Panc1 (cell line): Measurements from ENCODE around the gene CEP120.

Experiments
- POLR2AphosphoS5 ChIP-seq: IDR thresholded peaks from 2 replicates; pipeline ENCODE4 v1.6.1; 2012; ENCODE audit warnings: mild to moderate bottlenecking, low read depth, low read length, moderate library complexity
- SIN3A ChIP-seq: IDR thresholded peaks from 2 replicates; pipeline ENCODE4 v1.6.1; 2012; ENCODE audit warnings: low read depth, mild to moderate bottlenecking, low read length, moderate library complexity, borderline replicate concordance; ENCODE audit not compliant: insufficient read depth
- TCF7L2 ChIP-seq: IDR thresholded peaks from 2 replicates; pipeline ENCODE4 v1.6.1; 2011; ENCODE audit warnings: mild to moderate bottlenecking, low read depth, low read length, inconsistent platforms
- TF ChIP-seq, protein P1 (sequence below): fragments of 450-650 bp; IDR thresholded peaks from 2 replicates; pipeline ENCODE4 v1.5.1; 2017; ENCODE audit warnings: mild to moderate bottlenecking

DNA sequence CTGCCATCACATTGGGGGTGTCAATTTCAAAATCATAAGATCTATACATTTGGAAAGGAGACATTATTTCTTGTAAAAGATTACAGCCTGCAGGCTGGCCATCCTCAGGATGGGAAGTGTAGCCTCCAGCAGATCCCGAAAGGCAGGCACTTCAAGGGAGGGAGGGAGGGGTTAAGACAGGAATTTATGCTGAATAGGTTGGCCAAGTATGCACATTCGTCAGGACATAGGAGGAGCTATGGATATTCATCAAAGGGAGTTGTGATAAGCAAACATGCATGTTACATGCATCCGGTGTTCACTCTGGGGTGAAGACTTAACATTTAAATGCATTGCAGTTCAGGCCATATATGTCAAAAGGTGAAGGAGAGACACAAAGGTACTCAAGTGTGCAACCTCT, 119.4 kb downstream of the CEP120 start:
- no peak for TF ChIP-seq POLR2AphosphoS5
- TF ChIP-seq, protein P1, sequence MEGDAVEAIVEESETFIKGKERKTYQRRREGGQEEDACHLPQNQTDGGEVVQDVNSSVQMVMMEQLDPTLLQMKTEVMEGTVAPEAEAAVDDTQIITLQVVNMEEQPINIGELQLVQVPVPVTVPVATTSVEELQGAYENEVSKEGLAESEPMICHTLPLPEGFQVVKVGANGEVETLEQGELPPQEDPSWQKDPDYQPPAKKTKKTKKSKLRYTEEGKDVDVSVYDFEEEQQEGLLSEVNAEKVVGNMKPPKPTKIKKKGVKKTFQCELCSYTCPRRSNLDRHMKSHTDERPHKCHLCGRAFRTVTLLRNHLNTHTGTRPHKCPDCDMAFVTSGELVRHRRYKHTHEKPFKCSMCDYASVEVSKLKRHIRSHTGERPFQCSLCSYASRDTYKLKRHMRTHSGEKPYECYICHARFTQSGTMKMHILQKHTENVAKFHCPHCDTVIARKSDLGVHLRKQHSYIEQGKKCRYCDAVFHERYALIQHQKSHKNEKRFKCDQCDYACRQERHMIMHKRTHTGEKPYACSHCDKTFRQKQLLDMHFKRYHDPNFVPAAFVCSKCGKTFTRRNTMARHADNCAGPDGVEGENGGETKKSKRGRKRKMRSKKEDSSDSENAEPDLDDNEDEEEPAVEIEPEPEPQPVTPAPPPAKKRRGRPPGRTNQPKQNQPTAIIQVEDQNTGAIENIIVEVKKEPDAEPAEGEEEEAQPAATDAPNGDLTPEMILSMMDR = no peak
- no peak for TF ChIP-seq SIN3A
- TF ChIP-seq TCF7L2 = no peak
